Measurements from ENCODE around the gene TWF2. TPM values are rescaled to one million over a fixed set of nuclear protein-coding genes. Genes with fewer than 3 reads are reported as not detected.

The TWF2 gene
- total and polyA plus RNA-seq, 9 donors: 22.0 to 36.6 (median 29.2) TPM

DNA sequence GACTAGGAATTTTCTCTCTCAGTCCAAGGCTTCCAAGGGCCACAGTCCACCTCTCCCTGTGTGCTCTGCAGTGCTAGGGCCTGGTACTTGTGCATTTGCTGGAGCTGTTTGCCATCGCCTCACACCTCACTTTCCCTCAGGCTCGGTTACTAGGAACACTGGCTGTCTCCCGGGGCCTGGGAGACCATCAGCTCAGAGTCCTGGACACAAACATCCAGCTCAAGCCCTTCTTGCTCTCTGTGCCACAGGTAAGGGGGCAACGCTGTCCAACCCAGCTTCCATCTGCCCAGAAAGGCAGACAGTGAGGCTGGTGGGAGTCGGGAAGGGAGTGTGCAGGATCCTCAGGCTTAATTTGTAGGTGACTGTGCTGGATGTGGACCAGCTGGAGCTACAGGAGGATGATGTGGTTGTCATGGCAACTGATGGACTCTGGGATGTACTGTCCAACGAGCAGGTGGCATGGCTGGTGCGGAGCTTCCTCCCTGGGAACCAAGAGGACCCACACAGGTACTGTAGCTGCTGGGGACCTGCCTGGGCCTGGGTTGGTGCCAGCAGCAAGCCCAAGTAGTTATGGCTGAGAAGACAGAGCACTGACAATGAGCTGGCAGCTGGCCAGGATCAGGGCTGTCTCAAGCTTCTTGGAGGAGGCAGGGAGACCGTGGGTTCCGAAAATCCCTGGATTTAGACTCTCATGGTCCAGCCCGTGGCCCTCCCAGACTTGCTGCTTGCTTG lies 10.0 kb upstream of the TWF2 start:
- Histone ChIP-seq H3K36me3 (ENCODE audit: control insufficient read depth, insufficient read depth, low read length) (peaks cover 58% of the 10 kb centered on the region), H3K9me3 (replicated peaks; ENCODE audit: control insufficient read depth, low read depth, low read length) (no peaks in the 10 kb centered on the region), H3K27ac (ENCODE audit: low read length) (no peak overlapping the region), H3K4me3 (ENCODE audit: low read length) (no peak overlapping the region), H3K4me1 (ENCODE audit: control insufficient read depth, insufficient read depth, low read length) (peaks cover 28% of the 10 kb centered on the region), H3K27me3 (ENCODE audit: control insufficient read depth, insufficient read depth, low read length) (peaks cover under 1% of the 10 kb centered on the region)
- no peak for DNase-seq
- WGBS (ENCODE audit: insufficient coverage): 65% methylated on average over 9 of the region's 10 CpGs

DNA sequence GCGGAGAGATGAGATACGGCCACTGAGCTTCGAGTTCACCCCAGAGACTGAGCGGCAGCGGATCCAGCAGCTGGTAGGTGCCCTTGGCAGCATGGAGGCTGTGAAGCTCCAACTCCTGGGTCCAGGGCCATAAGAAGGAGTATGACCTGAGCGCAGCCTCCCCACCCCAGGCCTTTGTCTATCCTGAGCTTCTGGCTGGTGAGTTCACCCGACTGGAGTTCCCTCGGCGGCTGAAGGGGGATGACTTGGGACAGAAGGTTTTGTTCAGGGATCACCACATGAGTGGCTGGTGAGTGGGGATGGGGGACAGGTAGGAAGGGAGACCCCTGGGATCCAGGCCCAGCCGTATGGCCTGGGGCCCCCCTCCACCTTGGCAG lies 9.2 kb upstream of the TWF2 start:
- no peak overlapping the region for H3K4me3 ChIP-seq (ENCODE audit: low read length)
- H3K27me3 ChIP-seq (ENCODE audit: control insufficient read depth, insufficient read depth, low read length): peaks cover 2% of the 10 kb centered on the region
- H3K36me3 ChIP-seq (ENCODE audit: control insufficient read depth, insufficient read depth, low read length): peaks cover 50% of the 10 kb centered on the region
- H3K27ac ChIP-seq (ENCODE audit: low read length): no peak overlapping the region
- DNase-seq: no peak
- WGBS (ENCODE audit: insufficient coverage): 84% methylated on average over 9 of the region's 10 CpGs
- no peaks in the 10 kb centered on the region for H3K9me3 ChIP-seq (replicated peaks; ENCODE audit: control insufficient read depth, low read depth, low read length)
- peaks cover 28% of the 10 kb centered on the region for H3K4me1 ChIP-seq (ENCODE audit: control insufficient read depth, insufficient read depth, low read length)

- Histone ChIP-seq H3K4me1 (ENCODE audit: control insufficient read depth, insufficient read depth, low read length) (peaks cover 28% of the 10 kb centered on the region), H3K27me3 (ENCODE audit: control insufficient read depth, insufficient read depth, low read length) (peaks cover 2% of the 10 kb centered on the region), H3K9me3 (replicated peaks; ENCODE audit: control insufficient read depth, low read depth, low read length) (no peaks in the 10 kb centered on the region), H3K36me3 (ENCODE audit: control insufficient read depth, insufficient read depth, low read length) (peaks cover 45% of the 10 kb centered on the region), H3K4me3 (ENCODE audit: low read length) (no peak overlapping the region), H3K27ac (ENCODE audit: low read length) (no peak overlapping the region)
- WGBS (ENCODE audit: insufficient coverage): 80% methylated on average over 7 of the region's 7 CpGs
- DNase-seq: no peak
These were observed 8.6 kb upstream of the TWF2 start for GRCh38 chr3:52247409-52248164.

DNA sequence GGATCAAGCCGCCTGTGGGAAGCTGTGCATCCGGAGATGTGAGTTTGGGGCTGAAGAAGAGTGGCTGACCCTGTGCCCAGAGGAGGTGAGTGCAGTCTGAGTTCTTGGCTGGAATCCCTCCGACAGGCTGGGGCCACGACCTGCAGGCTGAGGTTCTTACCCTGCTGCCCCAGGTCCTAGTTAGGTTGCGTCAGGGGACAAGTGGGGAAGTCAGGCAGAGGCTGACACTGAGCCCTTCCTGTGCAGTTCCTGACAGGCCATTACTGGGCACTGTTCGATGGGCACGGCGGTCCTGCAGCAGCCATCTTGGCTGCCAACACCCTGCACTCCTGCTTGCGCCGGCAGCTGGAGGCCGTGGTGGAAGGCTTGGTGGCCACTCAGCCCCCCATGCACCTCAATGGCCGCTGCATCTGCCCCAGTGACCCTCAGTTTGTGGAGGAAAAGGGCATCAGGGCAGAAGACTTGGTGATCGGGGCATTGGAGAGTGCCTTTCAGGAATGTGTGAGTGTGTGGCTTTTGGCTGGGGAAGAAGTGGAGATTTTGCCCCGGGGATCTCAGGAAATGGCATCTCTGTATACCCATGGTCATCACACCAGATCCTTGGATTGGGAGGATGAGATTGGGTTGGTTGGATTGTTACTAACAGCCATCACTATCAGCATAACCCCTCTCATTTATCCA lies 7.9 kb upstream of the TWF2 start:
- no peak for DNase-seq
- H3K27ac ChIP-seq (ENCODE audit: low read length): no peak overlapping the region
- 75% methylated on average over 11 of the region's 14 CpGs for WGBS (ENCODE audit: insufficient coverage)
- H3K4me3 ChIP-seq (ENCODE audit: low read length): peak overlapping the region; percentile 59
- peaks cover 28% of the 10 kb centered on the region for H3K4me1 ChIP-seq (ENCODE audit: control insufficient read depth, insufficient read depth, low read length)
- H3K9me3 ChIP-seq (replicated peaks; ENCODE audit: control insufficient read depth, low read depth, low read length): no peaks in the 10 kb centered on the region
- peaks cover 2% of the 10 kb centered on the region for H3K27me3 ChIP-seq (ENCODE audit: control insufficient read depth, insufficient read depth, low read length)
- H3K36me3 ChIP-seq (ENCODE audit: control insufficient read depth, insufficient read depth, low read length): peaks cover 40% of the 10 kb centered on the region

GRCh38 chr3:52246264-52246620 lies 7.3 kb upstream of the TWF2 start:
- Histone ChIP-seq H3K27ac (ENCODE audit: low read length) (peak overlapping the region; percentile 52), H3K4me3 (ENCODE audit: low read length) (peak overlapping the region; percentile 59), H3K9me3 (replicated peaks; ENCODE audit: control insufficient read depth, low read depth, low read length) (no peaks in the 10 kb centered on the region), H3K36me3 (ENCODE audit: control insufficient read depth, insufficient read depth, low read length) (peaks cover 34% of the 10 kb centered on the region), H3K27me3 (ENCODE audit: control insufficient read depth, insufficient read depth, low read length) (peaks cover 2% of the 10 kb centered on the region), H3K4me1 (ENCODE audit: control insufficient read depth, insufficient read depth, low read length) (peaks cover 28% of the 10 kb centered on the region)
- 20% methylated on average over 2 of the region's 8 CpGs for WGBS (ENCODE audit: insufficient coverage)
- no peak for DNase-seq

DNA sequence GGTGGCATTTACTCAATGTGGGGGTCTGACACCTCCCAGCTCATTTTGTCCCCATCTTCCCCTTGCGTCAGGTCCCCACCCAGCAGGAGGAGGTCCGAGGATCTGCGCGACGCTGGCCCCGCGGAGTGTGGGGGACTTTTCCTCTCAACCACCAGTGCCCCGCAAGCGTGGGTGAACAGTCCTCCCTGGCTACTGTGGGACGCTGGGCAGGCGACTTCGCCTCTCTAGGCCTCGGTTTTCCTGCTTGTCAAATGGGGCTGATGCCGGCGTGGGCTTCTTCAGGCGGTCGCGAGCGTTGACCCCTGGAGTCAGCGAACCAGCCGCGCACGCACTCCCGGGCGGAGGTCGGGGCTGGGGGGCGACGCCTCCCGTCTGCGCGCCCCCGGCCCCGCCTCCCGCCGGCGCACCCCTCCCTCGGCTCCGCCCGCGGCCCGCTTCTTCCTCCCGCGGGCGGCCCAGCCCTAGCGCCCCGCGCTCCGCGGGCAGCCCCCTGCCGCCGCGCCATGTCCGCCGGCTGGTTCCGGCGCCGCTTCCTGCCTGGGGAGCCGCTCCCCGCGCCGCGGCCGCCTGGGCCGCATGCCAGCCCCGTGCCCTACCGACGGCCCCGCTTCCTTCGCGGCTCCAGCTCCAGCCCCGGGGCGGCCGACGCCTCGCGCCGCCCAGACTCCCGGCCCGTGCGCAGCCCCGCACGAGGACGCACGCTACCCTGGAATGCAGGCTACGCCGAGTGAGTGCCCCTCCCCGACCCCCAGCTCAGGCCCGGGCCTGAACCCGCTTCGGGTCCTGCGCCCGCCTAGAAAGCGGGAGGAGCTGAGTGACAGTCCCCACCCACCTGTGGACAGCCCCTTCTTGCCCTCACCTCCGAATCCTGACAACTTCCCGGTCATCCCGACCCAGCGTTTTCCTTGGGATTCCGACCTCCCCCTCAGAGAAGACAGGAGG lies 6.6 kb upstream of the TWF2 start, which contains the start of gene PPM1M:
TSS of gene PPM1M (plus strand) at position 438 of the 942 bp plus-strand sequence. CDS start at position 504, 66 bp downstream.
- under 1% methylated on average over 92 of the region's 98 CpGs for WGBS (ENCODE audit: insufficient coverage)
- DNase-seq: peak; percentile 69
- H3K4me3 ChIP-seq (ENCODE audit: low read length): peak within 1 kb of the TSS; percentile 59
- peaks cover 28% of the 10 kb centered on the region for H3K36me3 ChIP-seq (ENCODE audit: control insufficient read depth, insufficient read depth, low read length)
- peak within 1 kb of the TSS; percentile 70 for H3K27ac ChIP-seq (ENCODE audit: low read length)
- peaks cover 28% of the 10 kb centered on the region for H3K4me1 ChIP-seq (ENCODE audit: control insufficient read depth, insufficient read depth, low read length)
- H3K9me3 ChIP-seq (replicated peaks; ENCODE audit: control insufficient read depth, low read depth, low read length): no peaks in the 10 kb centered on the region
- H3K27me3 ChIP-seq (ENCODE audit: control insufficient read depth, insufficient read depth, low read length): peaks cover 2% of the 10 kb centered on the region

DNA sequence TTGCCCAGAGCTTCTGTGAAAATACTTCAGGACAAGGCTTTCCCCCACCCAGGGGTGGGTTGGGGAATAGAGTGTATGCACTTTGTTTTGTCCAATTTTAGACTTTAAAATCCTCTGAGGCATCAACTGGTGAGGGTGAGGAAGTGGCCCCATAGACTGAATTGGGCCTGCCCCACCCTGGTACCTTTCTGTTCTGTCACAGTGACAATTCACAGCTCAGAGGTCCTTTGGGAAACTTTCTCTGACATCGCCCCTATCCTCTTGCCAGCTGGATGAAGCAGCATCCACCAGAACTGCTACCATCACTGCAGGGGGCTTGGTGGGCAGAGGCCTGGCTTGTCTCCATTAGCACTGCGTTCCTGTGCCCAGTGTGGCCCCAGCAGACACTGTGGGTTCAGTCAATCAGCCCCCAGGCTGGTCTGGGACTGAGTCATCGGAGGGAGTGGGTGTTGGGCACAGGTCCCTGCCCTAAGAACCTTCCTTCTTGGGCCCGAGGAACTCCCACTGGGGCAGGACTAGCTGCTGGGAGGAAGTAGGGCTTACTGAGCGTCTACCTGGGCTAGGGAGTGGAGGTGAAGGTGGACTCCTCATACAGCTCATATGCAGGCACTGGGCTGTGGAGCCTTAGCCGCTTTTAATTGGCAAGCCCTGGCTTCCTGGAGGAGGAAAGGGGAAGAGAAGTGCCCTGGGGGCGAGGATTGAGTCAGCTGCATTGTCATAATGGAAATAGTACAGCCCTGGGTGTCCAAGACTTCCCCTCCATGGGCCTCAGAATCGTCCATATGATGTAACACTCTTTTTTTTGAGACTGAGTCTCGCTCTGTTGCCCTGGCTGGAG lies 5.1 kb upstream of the TWF2 start:
- Histone ChIP-seq H3K4me3 (ENCODE audit: low read length) (no peak overlapping the region), H3K4me1 (ENCODE audit: control insufficient read depth, insufficient read depth, low read length) (peaks cover 39% of the 10 kb centered on the region), H3K9me3 (replicated peaks; ENCODE audit: control insufficient read depth, low read depth, low read length) (no peaks in the 10 kb centered on the region), H3K27ac (ENCODE audit: low read length) (peak overlapping the region; percentile 17), H3K36me3 (ENCODE audit: control insufficient read depth, insufficient read depth, low read length) (peaks cover 12% of the 10 kb centered on the region), H3K27me3 (ENCODE audit: control insufficient read depth, insufficient read depth, low read length) (peaks cover 2% of the 10 kb centered on the region)
- 70% methylated on average over 6 of the region's 9 CpGs for WGBS (ENCODE audit: insufficient coverage)
- DNase-seq: peak; percentile 73

DNA sequence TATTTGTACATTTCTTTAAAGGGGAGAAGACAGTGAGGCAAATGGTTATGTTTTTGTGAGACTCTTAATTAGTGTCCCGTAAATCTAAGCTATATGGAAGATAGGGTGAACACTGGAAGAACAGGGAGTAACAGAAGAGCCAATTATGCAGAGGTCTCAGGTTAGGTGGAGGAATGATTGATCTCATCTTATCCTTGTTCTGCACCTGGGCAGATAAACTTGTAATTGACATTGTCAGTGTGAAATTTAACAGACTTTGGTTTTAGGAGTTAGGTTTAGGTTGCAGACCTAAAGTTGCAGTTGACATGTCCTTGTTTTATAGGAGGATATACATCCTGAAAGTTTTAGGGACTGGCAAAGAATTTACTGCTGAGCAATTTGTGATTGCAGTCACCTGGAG lies 3.1 kb upstream of the TWF2 start:
- 71% methylated on average over 1 of the region's 1 CpG for WGBS (ENCODE audit: insufficient coverage)
- Histone ChIP-seq H3K27ac (ENCODE audit: low read length) (no peak overlapping the region), H3K4me1 (ENCODE audit: control insufficient read depth, insufficient read depth, low read length) (peaks cover 53% of the 10 kb centered on the region), H3K4me3 (ENCODE audit: low read length) (no peak overlapping the region), H3K9me3 (replicated peaks; ENCODE audit: control insufficient read depth, low read depth, low read length) (no peaks in the 10 kb centered on the region), H3K36me3 (ENCODE audit: control insufficient read depth, insufficient read depth, low read length) (no peaks in the 10 kb centered on the region), H3K27me3 (ENCODE audit: control insufficient read depth, insufficient read depth, low read length) (peaks cover 2% of the 10 kb centered on the region)
- DNase-seq: peak; percentile 1

GRCh38 chr3:52240886-52241370 lies 2.0 kb upstream of the TWF2 start:
- 100% methylated on average over 1 of the region's 4 CpGs for whole genome bisulfite sequencing (ENCODE audit: insufficient coverage)
- H3K36me3 ChIP-seq (ENCODE audit: control insufficient read depth, insufficient read depth, low read length): no peaks in the 10 kb centered on the region
- DNase-seq: no peak
- H3K27ac ChIP-seq (ENCODE audit: low read length): no peak overlapping the region
- peaks cover 51% of the 10 kb centered on the region for H3K4me1 ChIP-seq (ENCODE audit: control insufficient read depth, insufficient read depth, low read length)
- H3K4me3 ChIP-seq (ENCODE audit: low read length): no peak overlapping the region
- peaks cover 2% of the 10 kb centered on the region for H3K27me3 ChIP-seq (ENCODE audit: control insufficient read depth, insufficient read depth, low read length)
- no peaks in the 10 kb centered on the region for H3K9me3 ChIP-seq (replicated peaks; ENCODE audit: control insufficient read depth, low read depth, low read length)
